Mucosa of rectum (tissue), 2 donors: ENCODE data around the gene AGAP3.

ENCODE experiments used
- H3K27ac ChIP-seq, 2 donors: one replicate each; pipeline ENCODE4 v1.7.0; 2013; ENCODE audit warnings: inconsistent platforms in 2 of 2, low read depth in 2 of 2, low read length in 2 of 2
- H3K27me3 ChIP-seq, 2 donors: one replicate each; pipeline ENCODE4 v1.7.0; 2013; ENCODE audit warnings: low read length in 2 of 2; ENCODE audit not compliant: control insufficient read depth in 2 of 2, insufficient read depth in 2 of 2
- H3K36me3 ChIP-seq, 2 donors: one replicate each; pipeline ENCODE4 v1.7.0; 2013; ENCODE audit warnings: low read length in 2 of 2; ENCODE audit not compliant: control insufficient read depth in 2 of 2, insufficient read depth in 2 of 2
- H3K4me1 ChIP-seq, 2 donors: one replicate each; pipeline ENCODE4 v1.7.0; 2013; ENCODE audit warnings: low read length in 2 of 2, mild to moderate bottlenecking in 1 of 2; ENCODE audit not compliant: control insufficient read depth in 2 of 2, insufficient read depth in 2 of 2
- H3K4me3 ChIP-seq, 2 donors: one replicate each; pipeline ENCODE4 v1.7.0; 2013; ENCODE audit warnings: low read length in 2 of 2
- H3K9ac ChIP-seq, 2 donors: one replicate each; pipeline ENCODE4 v1.7.0; 2013; ENCODE audit warnings: low read length in 2 of 2, low read depth in 1 of 2, mild to moderate bottlenecking in 1 of 2
- H3K9me3 ChIP-seq, 2 donors: one replicate each; pipeline ENCODE4 v1.7.0; 2013; ENCODE audit warnings: low read length in 2 of 2; ENCODE audit not compliant: control insufficient read depth in 2 of 2
- donor health status: healthy.
- donor health status: Normal muscosa, but diverticular disease.

Gene AGAP3

DNA sequence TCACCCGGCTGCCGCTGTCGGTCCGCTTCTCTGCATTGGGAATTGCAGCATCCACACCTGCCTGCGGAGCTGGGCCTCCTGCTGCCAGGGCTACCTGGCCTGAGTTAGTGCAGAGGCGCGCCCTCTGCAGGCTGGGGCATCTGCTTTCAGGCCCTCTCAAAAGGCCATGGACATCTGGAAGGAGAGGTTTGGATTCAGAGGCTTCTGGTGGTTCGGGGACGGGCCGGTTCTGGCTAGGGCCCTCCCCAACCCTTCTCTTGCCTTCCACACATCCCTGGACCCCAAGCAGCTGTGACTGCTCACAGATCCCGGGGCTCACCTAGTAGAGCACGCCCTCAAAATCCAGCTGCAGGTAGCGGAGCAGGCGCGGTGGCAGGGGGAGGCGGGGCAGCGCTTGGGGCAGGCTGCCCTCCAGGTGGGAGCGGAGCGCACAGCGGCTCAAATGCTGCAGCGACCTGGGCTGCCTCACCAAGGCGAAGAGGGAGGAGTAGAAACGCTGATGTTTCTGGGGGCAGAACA is 89.6 kb downstream of the AGAP3 start:
- Histone ChIP-seq H3K27me3 (peaks cover 11 to 19% of the 10 kb centered on the region in 2 donors), H3K4me3 (no peak overlapping the region), H3K36me3 (no peaks in the 10 kb centered on the region), H3K9me3 (no peaks in the 10 kb centered on the region), H3K9ac (no peak overlapping the region), H3K4me1 (no peaks in the 10 kb centered on the region), H3K27ac (no peak overlapping the region)

DNA sequence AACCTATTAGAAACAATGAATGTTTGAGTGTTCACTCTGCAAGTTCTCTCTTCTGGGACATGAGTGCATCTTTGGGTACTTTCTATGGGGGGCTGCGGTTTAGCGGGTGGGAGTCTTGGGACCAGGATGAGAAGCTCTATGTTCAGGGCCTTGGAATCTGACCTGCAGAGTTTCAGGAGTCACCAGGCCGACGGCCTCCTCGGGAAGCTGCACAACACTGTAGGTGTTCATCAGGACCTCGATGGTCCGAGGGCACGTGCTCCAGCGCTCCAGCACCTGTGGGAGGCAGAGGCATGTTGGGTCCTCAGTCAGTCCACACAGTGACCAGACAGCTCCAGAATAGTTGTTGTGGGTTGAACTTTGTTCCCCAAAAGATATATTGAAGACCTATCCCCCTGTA is 90.1 kb downstream of the AGAP3 start:
- H3K9me3 ChIP-seq: no peaks in the 10 kb centered on the region
- no peaks in the 10 kb centered on the region for H3K36me3 ChIP-seq
- no peaks in the 10 kb centered on the region for H3K4me1 ChIP-seq
- no peak overlapping the region for H3K27ac ChIP-seq
- H3K4me3 ChIP-seq: no peak overlapping the region
- peaks cover 11 to 19% of the 10 kb centered on the region in 2 donors for H3K27me3 ChIP-seq
- no peak overlapping the region for H3K9ac ChIP-seq

DNA sequence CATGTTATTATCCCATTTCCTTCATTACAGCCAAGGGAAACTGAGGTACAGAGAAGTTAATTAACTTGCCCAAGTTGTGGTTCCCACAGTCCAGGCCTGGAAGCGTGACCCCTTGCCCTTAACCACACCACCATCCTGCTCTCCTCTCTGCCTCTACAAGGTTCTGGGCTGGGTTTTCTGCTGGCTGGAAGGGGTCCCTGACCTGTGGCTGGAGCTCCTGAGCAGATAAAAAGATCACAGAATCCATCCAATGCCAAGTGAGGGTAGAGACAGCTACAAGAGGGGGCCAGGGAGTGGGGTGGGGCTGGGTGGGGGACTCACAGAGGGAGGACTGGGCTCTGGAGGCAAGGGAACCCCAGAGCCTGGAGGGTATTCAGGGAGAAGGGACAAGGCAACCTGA is 91.0 kb downstream of the AGAP3 start:
- Histone ChIP-seq H3K9ac (no peak overlapping the region), H3K9me3 (no peaks in the 10 kb centered on the region), H3K27ac (no peak overlapping the region)

DNA sequence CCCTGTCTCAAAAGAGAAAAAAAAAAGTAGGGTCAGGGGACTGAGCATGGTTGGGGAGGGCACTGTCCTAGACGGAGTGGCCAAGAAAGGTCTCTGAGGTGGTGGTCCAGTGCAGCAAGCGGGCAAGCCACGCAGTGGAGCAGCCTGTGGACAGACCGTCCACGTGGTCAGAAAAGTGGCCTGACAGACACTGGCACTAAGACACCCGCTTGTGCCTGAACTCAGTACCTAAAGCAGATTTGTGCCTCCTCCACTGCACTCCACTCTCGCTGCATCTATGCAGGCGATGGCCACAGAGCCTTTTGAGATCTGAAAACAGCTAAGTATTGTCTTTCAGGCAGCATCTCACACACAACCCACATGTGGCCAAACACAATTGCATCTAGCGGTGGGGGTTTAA is 92.0 kb downstream of the AGAP3 start:
- H3K9me3 ChIP-seq: no peaks in the 10 kb centered on the region
- H3K9ac ChIP-seq: no peak overlapping the region
- peaks cover 10 to 13% of the 10 kb centered on the region in 2 donors for H3K27me3 ChIP-seq
- H3K27ac ChIP-seq: no peak overlapping the region
- H3K4me1 ChIP-seq: no peaks in the 10 kb centered on the region
- H3K36me3 ChIP-seq: no peaks in the 10 kb centered on the region
- no peak overlapping the region for H3K4me3 ChIP-seq

More for the DNA sequence above, 91.0 kb downstream of the AGAP3 start:
- Histone ChIP-seq H3K4me3 (no peak overlapping the region), H3K36me3 (no peaks in the 10 kb centered on the region), H3K4me1 (no peaks in the 10 kb centered on the region), H3K27me3 (peaks cover 15 to 19% of the 10 kb centered on the region in 2 donors)

DNA sequence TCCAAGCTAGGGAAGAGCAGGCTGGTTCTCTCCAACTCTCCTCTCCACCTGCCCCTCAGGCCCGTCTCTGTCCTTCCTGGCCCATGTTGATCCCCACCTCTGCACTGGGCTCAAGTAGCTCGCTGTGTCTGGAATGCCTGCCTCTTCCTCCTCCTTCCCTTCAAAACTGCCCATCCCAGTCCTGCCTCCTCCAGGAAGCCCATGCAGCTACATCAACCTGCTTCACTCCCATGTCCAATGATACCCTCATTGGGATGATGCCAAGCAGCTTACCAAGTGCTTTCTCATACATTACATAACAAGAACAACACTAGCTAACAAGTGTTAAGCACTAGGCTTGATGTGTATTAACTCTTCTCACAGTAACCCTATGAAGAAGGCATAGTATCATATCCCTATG is 92.6 kb downstream of the AGAP3 start:
- peaks cover 10 to 13% of the 10 kb centered on the region in 2 donors for H3K27me3 ChIP-seq
- no peak overlapping the region for H3K27ac ChIP-seq
- no peaks in the 10 kb centered on the region for H3K9me3 ChIP-seq
- no peaks in the 10 kb centered on the region for H3K4me1 ChIP-seq
- H3K9ac ChIP-seq: no peak overlapping the region
- H3K36me3 ChIP-seq: no peaks in the 10 kb centered on the region
- no peak overlapping the region for H3K4me3 ChIP-seq

DNA sequence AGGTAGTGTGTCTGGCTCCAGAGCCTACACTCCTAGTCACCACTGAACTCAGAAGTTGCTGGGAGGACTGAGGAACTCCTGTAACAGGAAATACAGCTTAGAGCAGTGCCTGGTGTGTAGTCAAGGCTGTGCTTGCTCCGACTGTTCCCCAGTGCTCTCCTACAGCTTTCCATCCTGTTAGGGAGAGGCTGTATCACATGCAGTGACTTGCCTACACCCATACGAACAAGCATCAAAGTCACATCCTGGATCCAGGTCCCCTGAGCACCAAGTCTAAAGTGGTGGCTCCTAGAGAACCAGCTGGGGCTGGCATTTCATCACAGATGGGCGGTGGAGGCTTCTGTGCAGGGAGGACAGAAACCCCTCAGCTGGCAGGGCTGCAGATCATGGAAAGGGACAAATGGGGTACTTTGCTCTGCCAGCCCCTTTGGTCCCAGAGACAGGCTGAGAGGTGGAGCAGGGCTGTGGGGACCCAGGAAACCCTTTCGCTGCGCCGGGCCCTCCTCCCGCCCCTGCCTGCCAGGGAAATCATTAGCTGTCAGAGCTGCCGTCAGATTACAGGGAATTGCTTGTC is 93.1 kb downstream of the AGAP3 start:
- Histone ChIP-seq H3K36me3 (no peaks in the 10 kb centered on the region), H3K27me3 (peaks cover 10 to 13% of the 10 kb centered on the region in 2 donors), H3K9ac (no peak overlapping the region), H3K9me3 (no peaks in the 10 kb centered on the region), H3K27ac (no peak overlapping the region), H3K4me3 (no peak overlapping the region), H3K4me1 (no peaks in the 10 kb centered on the region)

DNA sequence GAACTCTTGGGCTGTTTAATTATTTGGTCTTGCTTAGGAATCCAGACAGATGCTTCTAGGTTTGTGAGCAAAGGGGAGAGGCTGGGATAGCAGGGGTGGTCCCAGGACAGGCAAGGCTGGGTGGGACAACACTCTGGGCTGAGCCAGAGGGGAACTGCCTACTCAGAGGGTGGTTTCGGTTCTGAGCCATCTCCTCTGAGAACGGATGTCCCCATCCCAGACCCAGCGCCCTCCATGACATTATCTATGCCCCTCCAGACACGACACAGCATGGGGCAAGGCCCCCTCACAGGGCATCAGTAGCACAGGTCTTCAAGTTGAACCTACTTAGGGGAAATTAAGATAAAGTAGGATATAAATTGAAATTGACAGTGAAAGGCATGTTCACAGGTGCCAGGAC is 93.7 kb downstream of the AGAP3 start:
- H3K9me3 ChIP-seq: no peaks in the 10 kb centered on the region
- no peaks in the 10 kb centered on the region for H3K36me3 ChIP-seq
- H3K27me3 ChIP-seq: peaks cover 10 to 13% of the 10 kb centered on the region in 2 donors
- H3K4me3 ChIP-seq: no peak overlapping the region
- no peaks in the 10 kb centered on the region for H3K4me1 ChIP-seq
- no peak overlapping the region for H3K27ac ChIP-seq
- H3K9ac ChIP-seq: no peak overlapping the region

DNA sequence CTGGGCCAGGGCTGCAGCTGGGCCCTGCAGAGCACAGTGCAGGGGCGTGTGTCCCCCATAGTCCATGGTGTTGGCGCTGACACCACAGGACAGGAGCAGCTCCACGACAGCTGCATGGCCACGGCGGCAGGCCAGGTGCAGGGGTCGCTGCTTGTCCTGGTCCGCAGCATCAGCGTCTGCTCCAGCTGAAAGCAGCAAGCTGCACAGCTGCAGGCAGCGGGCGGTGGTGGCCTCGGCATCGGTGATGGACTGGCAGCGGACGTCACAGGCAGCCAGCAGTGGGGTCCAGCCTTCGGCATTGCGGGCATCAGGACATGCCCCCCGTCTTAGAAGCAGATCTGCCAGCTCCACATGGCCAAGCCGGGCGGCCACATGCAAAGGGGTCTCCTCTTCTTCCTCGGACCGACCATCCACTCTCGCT is 94.7 kb downstream of the AGAP3 start:
- peaks cover 6 to 13% of the 10 kb centered on the region in 2 donors for H3K27me3 ChIP-seq
- no peak overlapping the region for H3K9ac ChIP-seq
- no peaks in the 10 kb centered on the region for H3K4me1 ChIP-seq
- no peak overlapping the region for H3K4me3 ChIP-seq
- H3K36me3 ChIP-seq: no peaks in the 10 kb centered on the region
- no peaks in the 10 kb centered on the region for H3K9me3 ChIP-seq
- H3K27ac ChIP-seq: no peak overlapping the region

DNA sequence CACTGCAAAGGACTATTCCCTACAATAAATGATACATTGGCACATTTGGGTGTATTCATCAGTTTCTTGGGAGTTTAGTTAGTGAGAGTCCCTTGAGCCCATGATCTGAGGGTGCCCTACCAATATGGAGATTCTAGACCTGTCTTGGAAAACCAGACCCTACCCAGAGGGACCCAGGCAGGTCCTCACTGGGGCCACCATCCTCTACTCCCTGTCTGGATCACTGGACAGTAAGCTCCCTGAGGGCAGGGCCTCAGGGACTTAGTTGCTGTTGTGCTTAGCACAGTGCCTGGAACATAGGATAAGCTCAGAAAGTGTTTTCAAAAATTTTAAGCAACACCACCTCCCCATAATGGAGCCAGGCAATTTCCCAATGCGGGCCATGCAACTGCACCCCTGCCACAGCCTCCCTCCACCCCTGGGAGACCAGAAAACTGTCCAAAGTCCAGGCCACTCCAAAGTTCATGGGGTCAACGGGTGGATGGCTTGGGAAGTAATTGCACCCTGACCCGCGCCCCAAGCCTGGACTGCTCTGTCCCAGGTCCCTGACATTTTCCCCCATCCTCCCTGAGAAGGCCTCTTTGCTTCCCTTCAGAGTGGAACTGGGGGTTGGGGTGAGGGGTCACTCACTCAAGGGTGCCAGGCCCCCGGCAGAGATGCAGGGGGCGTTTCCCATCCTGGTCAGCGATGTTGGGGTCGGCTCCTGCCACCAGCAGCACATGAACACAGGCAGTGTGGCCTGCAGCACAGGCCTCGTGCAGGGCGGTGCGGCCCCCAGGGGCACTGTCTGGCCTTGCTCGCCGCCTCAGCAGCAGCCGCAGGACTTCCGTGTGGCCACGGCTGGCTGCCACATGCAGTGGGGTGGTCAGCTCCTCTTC is 99.7 kb downstream of the AGAP3 start:
- no peaks in the 10 kb centered on the region for H3K36me3 ChIP-seq
- no peaks in the 10 kb centered on the region for H3K4me1 ChIP-seq
- H3K9me3 ChIP-seq: no peaks in the 10 kb centered on the region
- no peak overlapping the region for H3K27ac ChIP-seq
- H3K4me3 ChIP-seq: no peak overlapping the region
- no peak overlapping the region for H3K9ac ChIP-seq
- peaks cover 0 to 7% of the 10 kb centered on the region in 2 donors for H3K27me3 ChIP-seq

DNA sequence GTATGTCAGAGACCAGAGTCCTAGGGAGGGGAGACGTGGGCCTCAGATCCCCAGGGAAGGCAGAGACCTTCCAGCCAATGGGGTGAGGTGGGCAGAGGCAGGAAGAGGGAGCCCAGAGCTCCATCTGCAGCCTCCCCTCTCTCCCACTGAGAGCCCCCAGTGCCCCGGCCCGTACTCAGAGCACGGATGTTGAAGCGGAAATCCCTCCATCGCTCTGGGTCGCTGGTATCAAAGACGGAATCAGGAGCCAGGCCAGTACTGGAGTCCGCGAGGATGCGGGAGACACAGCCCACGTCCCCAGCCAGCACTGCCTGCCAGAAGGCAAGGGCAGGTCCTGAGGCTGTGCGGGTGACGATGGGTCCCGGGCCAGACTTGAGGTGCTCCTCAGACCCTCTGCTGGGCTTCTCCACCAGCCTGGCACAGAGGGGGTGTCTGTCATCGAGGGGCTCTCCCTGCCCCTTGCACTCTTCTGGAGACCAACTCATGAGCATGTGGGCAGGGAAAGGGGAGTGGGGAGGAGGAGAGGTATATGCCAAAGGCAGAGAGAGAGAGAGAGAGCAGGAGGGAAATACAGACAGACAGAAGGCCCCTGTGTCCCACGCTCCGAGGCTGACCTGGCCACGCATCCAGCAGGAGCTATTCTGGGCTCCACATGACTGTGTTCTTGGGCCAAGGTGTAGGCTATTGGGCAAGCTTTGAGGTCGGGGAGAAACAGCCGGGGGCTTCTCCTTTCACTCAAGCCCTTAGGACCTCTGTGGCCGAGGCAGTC is 100.5 kb downstream of the AGAP3 start, which contains the start of gene ASB10:
Gene ASB10 (minus strand): TSS at position 611 of the 769 bp plus-strand sequence. CDS start 120 bp downstream, at position 491.
- Histone ChIP-seq H3K9ac (no peak within 1 kb of the TSS), H3K27me3 (peaks cover 0 to 7% of the 10 kb centered on the region in 2 donors), H3K36me3 (no peaks in the 10 kb centered on the region), H3K9me3 (no peaks in the 10 kb centered on the region), H3K4me3 (no peak within 1 kb of the TSS), H3K27ac (no peak within 1 kb of the TSS), H3K4me1 (no peaks in the 10 kb centered on the region)
